HG03280 (cell line): ENCODE data around the gene SLC6A17.

Experiments
- ATAC-seq: cut with Tn5 transposase; IDR thresholded peaks from one replicate; pipeline ENCODE4 v1.9.1; 2021; ENCODE audit warnings: mild to moderate bottlenecking, moderate library complexity; ENCODE audit not compliant: unreplicated experiment

Gene SLC6A17

GRCh38 chr1:110239441-110240430, 89.4 kb downstream of the SLC6A17 start:
- ATAC-seq, result no peak

- ATAC-seq, result no peak
These were observed 90.3 kb downstream of the SLC6A17 start for GRCh38 chr1:110240476-110241210.

DNA sequence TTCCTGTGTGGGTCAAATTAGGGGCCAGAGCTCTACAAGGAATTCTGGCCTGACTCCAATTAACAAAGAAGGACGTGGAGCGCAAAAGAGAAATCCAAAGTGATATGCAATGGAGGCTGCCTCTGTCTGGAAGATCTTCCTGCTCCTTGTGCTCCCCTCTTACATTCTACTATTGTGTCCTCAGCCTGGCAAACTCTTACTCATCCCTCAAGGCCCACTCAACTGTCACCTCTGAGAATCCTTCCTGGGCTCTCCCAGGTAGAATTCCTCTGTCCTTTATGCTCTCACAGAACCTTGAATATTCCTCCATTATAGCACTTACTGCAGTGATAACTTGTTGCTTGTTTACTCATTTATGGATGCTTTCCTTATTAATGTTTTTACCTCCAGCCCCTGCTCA, 91.2 kb downstream of the SLC6A17 start:
- ATAC-seq, result no peak

DNA sequence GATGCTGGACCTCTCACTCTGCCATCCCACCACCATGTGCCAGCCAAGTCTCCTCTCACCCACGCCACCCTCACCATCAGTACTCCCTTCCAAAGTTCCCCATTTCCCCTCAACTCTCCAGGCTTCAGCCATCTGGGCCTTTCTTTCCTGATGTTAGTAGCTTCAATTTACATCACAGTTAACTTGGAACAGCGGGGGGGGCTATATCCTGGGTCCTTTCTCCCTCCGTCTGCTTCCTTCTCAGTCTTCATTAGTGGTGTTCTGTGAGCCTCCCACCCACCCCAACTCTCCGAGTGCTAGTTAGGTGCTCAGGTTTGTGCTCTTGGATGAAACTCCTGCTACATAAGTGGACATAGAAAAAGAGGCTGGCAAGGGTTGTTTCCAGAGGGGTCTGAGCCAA, 91.8 kb downstream of the SLC6A17 start:
- ATAC-seq, result no peak

- ATAC-seq, result no peak
These were observed 92.4 kb downstream of the SLC6A17 start for GRCh38 chr1:110242731-110243130.

GRCh38 chr1:110243146-110243545, 92.9 kb downstream of the SLC6A17 start:
- peak; percentile 28 for ATAC-seq

GRCh38 chr1:110243574-110243973, 93.3 kb downstream of the SLC6A17 start:
- peak; percentile 56 for ATAC-seq

- ATAC-seq, result no peak
These were observed 95.8 kb downstream of the SLC6A17 start for GRCh38 chr1:110245876-110246620.

- no peak for ATAC-seq
These were observed 98.5 kb downstream of the SLC6A17 start for GRCh38 chr1:110248746-110249145.

- ATAC-seq, result no peak
These were observed 99.0 kb downstream of the SLC6A17 start for GRCh38 chr1:110249256-110249655.

- ATAC-seq, result no peak
These were observed 99.7 kb downstream of the SLC6A17 start for GRCh38 chr1:110250008-110250407.

DNA sequence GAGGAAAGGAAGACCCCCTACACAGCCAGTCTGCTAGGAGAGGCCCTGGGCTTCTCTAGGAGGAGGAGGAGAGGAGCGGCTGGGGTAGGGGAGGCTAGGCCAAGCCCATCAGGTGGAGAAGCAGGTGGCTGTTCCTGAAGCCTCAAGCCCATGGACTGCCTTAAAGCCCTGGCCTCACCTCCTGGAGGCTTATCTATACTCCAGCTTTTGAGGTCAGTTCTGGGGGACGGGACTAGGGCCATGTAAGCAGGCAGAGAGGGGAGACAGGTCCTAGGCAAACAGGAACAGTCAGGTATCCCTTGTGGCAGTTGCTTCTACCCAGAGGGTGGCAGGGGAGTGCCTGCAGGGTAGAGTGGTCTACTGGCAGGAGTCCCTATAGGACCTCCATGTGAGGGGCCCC, 100.5 kb downstream of the SLC6A17 start:
- no peak for ATAC-seq
